Measurements from ENCODE around the gene FMNL1.

Gene FMNL1

GRCh38 chr17:45221081-45222013 lies at the start of gene FMNL1:
Gene FMNL1, plus strand, starts transcription at chr17:45221885. Its CDS starts 240 bp downstream, at chr17:45222125.
- peaks cover 9% of the 10 kb centered on the region for H3K27me3 ChIP-seq (replicated peaks; ENCODE audit: control insufficient read depth, insufficient read depth, low read length)
- peak; percentile 50 for DNase-seq (ENCODE audit: low read depth)

GRCh38 chr17:45172232-45172540 lies 49.5 kb upstream of the FMNL1 start:
- Histone ChIP-seq H3K4me3 (ENCODE audit: low read length) (peak overlapping the region; percentile 78), H3K9ac (ENCODE audit: low read length) (peak overlapping the region; percentile 81)
- DNase-seq (ENCODE audit: low read depth): no peak

More at GRCh38 chr17:45221081-45222013, at the start of gene FMNL1:
- H3K4me1 ChIP-seq (ENCODE audit: control insufficient read depth, insufficient read depth, low read length): peaks cover 6% of the 10 kb centered on the region
- no peaks in the 10 kb centered on the region for H3K36me3 ChIP-seq (ENCODE audit: control insufficient read depth, insufficient read depth, low read length, severe bottlenecking)
- no peaks in the 10 kb centered on the region for H3K9me3 ChIP-seq (ENCODE audit: control insufficient read depth, low read length)
- H3K9ac ChIP-seq (ENCODE audit: low read length): peak within 1 kb of the TSS; percentile 54
- H3K4me3 ChIP-seq (ENCODE audit: low read length): peak within 1 kb of the TSS; percentile 72

GRCh38 chr17:45172541-45173286 lies 49.0 kb upstream of the FMNL1 start:
- DNase-seq (ENCODE audit: low read depth): peak; percentile 61
- H3K27me3 ChIP-seq (replicated peaks; ENCODE audit: control insufficient read depth, insufficient read depth, low read length): no peaks in the 10 kb centered on the region
- H3K4me3 ChIP-seq (ENCODE audit: low read length): peak overlapping the region; percentile 78
- H3K9me3 ChIP-seq (ENCODE audit: control insufficient read depth, low read length): no peaks in the 10 kb centered on the region
- peaks cover 38% of the 10 kb centered on the region for H3K4me1 ChIP-seq (ENCODE audit: control insufficient read depth, insufficient read depth, low read length)
- H3K36me3 ChIP-seq (ENCODE audit: control insufficient read depth, insufficient read depth, low read length, severe bottlenecking): peaks cover 3% of the 10 kb centered on the region
- peak overlapping the region; percentile 81 for H3K9ac ChIP-seq (ENCODE audit: low read length)

More at GRCh38 chr17:45172232-45172540, 49.5 kb upstream of the FMNL1 start:
- Histone ChIP-seq H3K36me3 (ENCODE audit: control insufficient read depth, insufficient read depth, low read length, severe bottlenecking) (peaks cover 3% of the 10 kb centered on the region), H3K9me3 (ENCODE audit: control insufficient read depth, low read length) (no peaks in the 10 kb centered on the region), H3K4me1 (ENCODE audit: control insufficient read depth, insufficient read depth, low read length) (peaks cover 38% of the 10 kb centered on the region), H3K27me3 (replicated peaks; ENCODE audit: control insufficient read depth, insufficient read depth, low read length) (no peaks in the 10 kb centered on the region)

GRCh38 chr17:45175759-45176115 lies 45.9 kb upstream of the FMNL1 start:
- no peaks in the 10 kb centered on the region for H3K27me3 ChIP-seq (replicated peaks; ENCODE audit: control insufficient read depth, insufficient read depth, low read length)
- no peak for DNase-seq (ENCODE audit: low read depth)
- no peak overlapping the region for H3K9ac ChIP-seq (ENCODE audit: low read length)
- no peak overlapping the region for H3K4me3 ChIP-seq (ENCODE audit: low read length)
- no peaks in the 10 kb centered on the region for H3K36me3 ChIP-seq (ENCODE audit: control insufficient read depth, insufficient read depth, low read length, severe bottlenecking)
- no peaks in the 10 kb centered on the region for H3K9me3 ChIP-seq (ENCODE audit: control insufficient read depth, low read length)
- H3K4me1 ChIP-seq (ENCODE audit: control insufficient read depth, insufficient read depth, low read length): peaks cover 32% of the 10 kb centered on the region

GRCh38 chr17:45177563-45177962 lies 44.1 kb upstream of the FMNL1 start:
- Histone ChIP-seq H3K4me3 (ENCODE audit: low read length) (no peak overlapping the region), H3K4me1 (ENCODE audit: control insufficient read depth, insufficient read depth, low read length) (peaks cover 14% of the 10 kb centered on the region), H3K36me3 (ENCODE audit: control insufficient read depth, insufficient read depth, low read length, severe bottlenecking) (no peaks in the 10 kb centered on the region), H3K9ac (ENCODE audit: low read length) (no peak overlapping the region), H3K27me3 (replicated peaks; ENCODE audit: control insufficient read depth, insufficient read depth, low read length) (no peaks in the 10 kb centered on the region), H3K9me3 (ENCODE audit: control insufficient read depth, low read length) (no peaks in the 10 kb centered on the region)
- DNase-seq (ENCODE audit: low read depth): no peak

GRCh38 chr17:45184144-45184543 lies 37.5 kb upstream of the FMNL1 start:
- Histone ChIP-seq H3K4me3 (ENCODE audit: low read length) (no peak overlapping the region), H3K36me3 (ENCODE audit: control insufficient read depth, insufficient read depth, low read length, severe bottlenecking) (no peaks in the 10 kb centered on the region), H3K9me3 (ENCODE audit: control insufficient read depth, low read length) (no peaks in the 10 kb centered on the region), H3K27me3 (replicated peaks; ENCODE audit: control insufficient read depth, insufficient read depth, low read length) (no peaks in the 10 kb centered on the region), H3K9ac (ENCODE audit: low read length) (no peak overlapping the region), H3K4me1 (ENCODE audit: control insufficient read depth, insufficient read depth, low read length) (no peaks in the 10 kb centered on the region)
- no peak for DNase-seq (ENCODE audit: low read depth)

GRCh38 chr17:45186801-45187354 lies 34.8 kb upstream of the FMNL1 start:
- DNase-seq (ENCODE audit: low read depth): no peak
- Histone ChIP-seq H3K9me3 (ENCODE audit: control insufficient read depth, low read length) (no peaks in the 10 kb centered on the region), H3K4me1 (ENCODE audit: control insufficient read depth, insufficient read depth, low read length) (no peaks in the 10 kb centered on the region), H3K4me3 (ENCODE audit: low read length) (no peak overlapping the region), H3K9ac (ENCODE audit: low read length) (no peak overlapping the region), H3K27me3 (replicated peaks; ENCODE audit: control insufficient read depth, insufficient read depth, low read length) (no peaks in the 10 kb centered on the region), H3K36me3 (ENCODE audit: control insufficient read depth, insufficient read depth, low read length, severe bottlenecking) (no peaks in the 10 kb centered on the region)

- Histone ChIP-seq H3K4me3 (ENCODE audit: low read length) (no peak overlapping the region), H3K9me3 (ENCODE audit: control insufficient read depth, low read length) (no peaks in the 10 kb centered on the region)
These were observed 32.7 kb upstream of the FMNL1 start for GRCh38 chr17:45189009-45189408.

GRCh38 chr17:45190503-45191255 lies 31.0 kb upstream of the FMNL1 start:
- H3K4me3 ChIP-seq (ENCODE audit: low read length): no peak overlapping the region
- H3K9ac ChIP-seq (ENCODE audit: low read length): no peak overlapping the region
- no peaks in the 10 kb centered on the region for H3K4me1 ChIP-seq (ENCODE audit: control insufficient read depth, insufficient read depth, low read length)
- H3K36me3 ChIP-seq (ENCODE audit: control insufficient read depth, insufficient read depth, low read length, severe bottlenecking): no peaks in the 10 kb centered on the region
- H3K27me3 ChIP-seq (replicated peaks; ENCODE audit: control insufficient read depth, insufficient read depth, low read length): no peaks in the 10 kb centered on the region
- H3K9me3 ChIP-seq (ENCODE audit: control insufficient read depth, low read length): no peaks in the 10 kb centered on the region
- DNase-seq (ENCODE audit: low read depth): no peak

More at GRCh38 chr17:45189009-45189408, 32.7 kb upstream of the FMNL1 start:
- Histone ChIP-seq H3K27me3 (replicated peaks; ENCODE audit: control insufficient read depth, insufficient read depth, low read length) (no peaks in the 10 kb centered on the region), H3K9ac (ENCODE audit: low read length) (no peak overlapping the region), H3K36me3 (ENCODE audit: control insufficient read depth, insufficient read depth, low read length, severe bottlenecking) (no peaks in the 10 kb centered on the region), H3K4me1 (ENCODE audit: control insufficient read depth, insufficient read depth, low read length) (no peaks in the 10 kb centered on the region)
- no peak for DNase-seq (ENCODE audit: low read depth)

GRCh38 chr17:45195424-45195823 lies 26.3 kb upstream of the FMNL1 start:
- Histone ChIP-seq H3K27me3 (replicated peaks; ENCODE audit: control insufficient read depth, insufficient read depth, low read length) (no peaks in the 10 kb centered on the region), H3K4me1 (ENCODE audit: control insufficient read depth, insufficient read depth, low read length) (peaks cover 22% of the 10 kb centered on the region), H3K9ac (ENCODE audit: low read length) (no peak overlapping the region), H3K36me3 (ENCODE audit: control insufficient read depth, insufficient read depth, low read length, severe bottlenecking) (no peaks in the 10 kb centered on the region), H3K4me3 (ENCODE audit: low read length) (no peak overlapping the region), H3K9me3 (ENCODE audit: control insufficient read depth, low read length) (no peaks in the 10 kb centered on the region)
- no peak for DNase-seq (ENCODE audit: low read depth)

Measured in adipocyte (in vitro differentiated cells).